Body of pancreas (tissue), 4 donors: ENCODE measurements around the gene RMRP.
"Not testable (repeated sequence)": the region's sequence is repeated elsewhere in the genome, so short reads cannot be mapped to it uniquely, and the experiment has no call there.

Experiments used
- POLR2A ChIP-seq, 3 donors: fragments of 450-650 bp; IDR thresholded peaks; one replicate each; pipeline ENCODE4 v1.6.1; 2016; ENCODE audit warnings: antibody characterized with exemption in 3 of 3, mild to moderate bottlenecking in 2 of 3
- TF ChIP-seq, protein P1 (sequence below), 7 experiments: fragments of 450-650 bp in 4 of 7; fragments of 200-600 bp in 3 of 7; sonication (generic) in 3 of 7; IDR thresholded peaks; one replicate each; pipeline ENCODE4 v1.5.1; 2016 to 2019; ENCODE audit warnings: antibody characterized with exemption in 7 of 7

DNA sequence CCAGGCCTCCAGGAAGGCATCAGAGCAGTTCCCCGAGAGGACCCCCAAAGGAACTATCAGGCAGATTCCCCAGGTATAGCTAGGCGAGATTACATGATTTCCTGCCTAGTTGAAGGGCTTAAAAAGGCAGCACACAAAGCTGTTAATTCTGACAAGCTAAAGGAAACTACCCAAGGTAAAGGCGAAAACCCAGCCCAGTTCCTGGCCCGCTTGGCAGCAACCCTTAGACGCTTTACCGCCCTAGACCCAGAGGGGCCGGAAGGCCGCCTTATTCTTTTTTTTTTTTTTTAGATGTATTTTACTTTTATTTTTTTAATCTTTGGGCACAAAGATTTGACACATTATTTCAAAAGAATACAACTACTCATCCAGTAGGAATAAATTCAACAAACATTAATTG, 19.1 kb downstream of the RMRP start:
- TF ChIP-seq, protein P1, sequence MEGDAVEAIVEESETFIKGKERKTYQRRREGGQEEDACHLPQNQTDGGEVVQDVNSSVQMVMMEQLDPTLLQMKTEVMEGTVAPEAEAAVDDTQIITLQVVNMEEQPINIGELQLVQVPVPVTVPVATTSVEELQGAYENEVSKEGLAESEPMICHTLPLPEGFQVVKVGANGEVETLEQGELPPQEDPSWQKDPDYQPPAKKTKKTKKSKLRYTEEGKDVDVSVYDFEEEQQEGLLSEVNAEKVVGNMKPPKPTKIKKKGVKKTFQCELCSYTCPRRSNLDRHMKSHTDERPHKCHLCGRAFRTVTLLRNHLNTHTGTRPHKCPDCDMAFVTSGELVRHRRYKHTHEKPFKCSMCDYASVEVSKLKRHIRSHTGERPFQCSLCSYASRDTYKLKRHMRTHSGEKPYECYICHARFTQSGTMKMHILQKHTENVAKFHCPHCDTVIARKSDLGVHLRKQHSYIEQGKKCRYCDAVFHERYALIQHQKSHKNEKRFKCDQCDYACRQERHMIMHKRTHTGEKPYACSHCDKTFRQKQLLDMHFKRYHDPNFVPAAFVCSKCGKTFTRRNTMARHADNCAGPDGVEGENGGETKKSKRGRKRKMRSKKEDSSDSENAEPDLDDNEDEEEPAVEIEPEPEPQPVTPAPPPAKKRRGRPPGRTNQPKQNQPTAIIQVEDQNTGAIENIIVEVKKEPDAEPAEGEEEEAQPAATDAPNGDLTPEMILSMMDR (IDR thresholded peaks at IDR 0.05) = not testable (repeated sequence)
- not testable (repeated sequence) for TF ChIP-seq POLR2A (IDR thresholded peaks at IDR 0.05)
